ENCODE results near the gene CRACR2B.
A peak's percentile ranks its signal among the peaks of the same experiment; 100 is the strongest.

The CRACR2B gene

DNA sequence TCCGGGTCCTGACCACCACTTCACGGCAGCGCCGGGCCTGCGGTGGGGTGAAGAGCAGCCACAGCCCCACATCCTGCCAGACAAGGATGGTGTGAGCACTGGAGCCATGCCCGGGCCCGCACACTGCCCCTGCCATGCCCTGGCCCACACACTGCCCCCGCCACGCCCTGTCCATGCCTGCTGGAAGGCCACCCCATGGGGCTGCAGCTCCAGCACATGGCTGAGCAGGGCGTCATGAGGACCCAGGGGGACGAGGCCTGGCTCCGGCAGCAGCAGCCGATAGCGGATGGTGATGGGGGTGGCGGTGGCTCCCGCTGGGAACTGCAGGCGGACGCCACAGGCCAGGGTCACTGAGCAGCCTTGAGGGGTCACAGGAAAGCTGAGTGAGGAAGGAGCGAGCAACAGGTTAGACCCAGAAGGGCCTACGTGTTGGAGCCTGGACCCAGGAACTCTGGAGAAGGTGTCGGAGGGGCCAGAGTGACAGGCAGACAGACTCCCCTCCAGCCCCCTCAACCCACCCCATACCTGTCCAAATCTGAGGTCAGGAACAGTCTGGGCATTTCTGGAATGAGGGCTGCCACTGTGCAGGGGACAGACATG is 25.6 kb upstream of the CRACR2B start:
- Histone ChIP-seq H3K9me3 (ENCODE audit: control insufficient read depth, low read length) (no peaks in the 10 kb centered on the region), H3K4me1 (ENCODE audit: control insufficient read depth, insufficient read depth, low read length, poor library complexity, severe bottlenecking) (peaks cover 21% of the 10 kb centered on the region), H3K36me3 (ENCODE audit: control insufficient read depth, insufficient read depth, low read length) (peaks cover 13% of the 10 kb centered on the region), H3K27ac (ENCODE audit: insufficient read depth, low read length, poor library complexity, severe bottlenecking) (no peak overlapping the region), H3K4me3 (ENCODE audit: insufficient read depth, low read depth, low read length, poor library complexity, severe bottlenecking) (no peak overlapping the region), H3K27me3 (replicated peaks; ENCODE audit: control insufficient read depth, insufficient read depth, low read length, poor library complexity, severe bottlenecking) (no peaks in the 10 kb centered on the region)
- no peak for DNase-seq

- H3K27me3 ChIP-seq (replicated peaks; ENCODE audit: control insufficient read depth, insufficient read depth, low read length, poor library complexity, severe bottlenecking): no peaks in the 10 kb centered on the region
- no peak overlapping the region for H3K4me3 ChIP-seq (ENCODE audit: insufficient read depth, low read depth, low read length, poor library complexity, severe bottlenecking)
- H3K36me3 ChIP-seq (ENCODE audit: control insufficient read depth, insufficient read depth, low read length): peaks cover 13% of the 10 kb centered on the region
- peaks cover 15% of the 10 kb centered on the region for H3K4me1 ChIP-seq (ENCODE audit: control insufficient read depth, insufficient read depth, low read length, poor library complexity, severe bottlenecking)
- H3K9me3 ChIP-seq (ENCODE audit: control insufficient read depth, low read length): no peaks in the 10 kb centered on the region
- no peak overlapping the region for H3K27ac ChIP-seq (ENCODE audit: insufficient read depth, low read length, poor library complexity, severe bottlenecking)
- DNase-seq: no peak
Measured at GRCh38 chr11:802693-803466, 24.8 kb upstream of the CRACR2B start.

- no peak overlapping the region for H3K4me3 ChIP-seq (ENCODE audit: insufficient read depth, low read depth, low read length, poor library complexity, severe bottlenecking)
- H3K27ac ChIP-seq (ENCODE audit: insufficient read depth, low read length, poor library complexity, severe bottlenecking): no peak overlapping the region
- no peaks in the 10 kb centered on the region for H3K9me3 ChIP-seq (ENCODE audit: control insufficient read depth, low read length)
- peaks cover 13% of the 10 kb centered on the region for H3K36me3 ChIP-seq (ENCODE audit: control insufficient read depth, insufficient read depth, low read length)
- no peaks in the 10 kb centered on the region for H3K27me3 ChIP-seq (replicated peaks; ENCODE audit: control insufficient read depth, insufficient read depth, low read length, poor library complexity, severe bottlenecking)
- no peak for DNase-seq
- H3K4me1 ChIP-seq (ENCODE audit: control insufficient read depth, insufficient read depth, low read length, poor library complexity, severe bottlenecking): peaks cover 16% of the 10 kb centered on the region
Measured at GRCh38 chr11:803467-803742, 24.3 kb upstream of the CRACR2B start.

GRCh38 chr11:803770-804598 is 23.7 kb upstream of the CRACR2B start:
- Histone ChIP-seq H3K27ac (ENCODE audit: insufficient read depth, low read length, poor library complexity, severe bottlenecking) (peak overlapping the region; percentile 77), H3K36me3 (ENCODE audit: control insufficient read depth, insufficient read depth, low read length) (peaks cover 13% of the 10 kb centered on the region), H3K27me3 (replicated peaks; ENCODE audit: control insufficient read depth, insufficient read depth, low read length, poor library complexity, severe bottlenecking) (no peaks in the 10 kb centered on the region), H3K4me3 (ENCODE audit: insufficient read depth, low read depth, low read length, poor library complexity, severe bottlenecking) (peak overlapping the region; percentile 75), H3K9me3 (ENCODE audit: control insufficient read depth, low read length) (no peaks in the 10 kb centered on the region), H3K4me1 (ENCODE audit: control insufficient read depth, insufficient read depth, low read length, poor library complexity, severe bottlenecking) (peaks cover 22% of the 10 kb centered on the region)
- DNase-seq: no peak

GRCh38 chr11:804599-804964 is 23.1 kb upstream of the CRACR2B start:
- Histone ChIP-seq H3K4me1 (ENCODE audit: control insufficient read depth, insufficient read depth, low read length, poor library complexity, severe bottlenecking) (peaks cover 24% of the 10 kb centered on the region), H3K27me3 (replicated peaks; ENCODE audit: control insufficient read depth, insufficient read depth, low read length, poor library complexity, severe bottlenecking) (no peaks in the 10 kb centered on the region), H3K4me3 (ENCODE audit: insufficient read depth, low read depth, low read length, poor library complexity, severe bottlenecking) (peak overlapping the region; percentile 75), H3K9me3 (ENCODE audit: control insufficient read depth, low read length) (no peaks in the 10 kb centered on the region), H3K36me3 (ENCODE audit: control insufficient read depth, insufficient read depth, low read length) (peaks cover 13% of the 10 kb centered on the region), H3K27ac (ENCODE audit: insufficient read depth, low read length, poor library complexity, severe bottlenecking) (peak overlapping the region; percentile 77)
- DNase-seq: no peak

DNA sequence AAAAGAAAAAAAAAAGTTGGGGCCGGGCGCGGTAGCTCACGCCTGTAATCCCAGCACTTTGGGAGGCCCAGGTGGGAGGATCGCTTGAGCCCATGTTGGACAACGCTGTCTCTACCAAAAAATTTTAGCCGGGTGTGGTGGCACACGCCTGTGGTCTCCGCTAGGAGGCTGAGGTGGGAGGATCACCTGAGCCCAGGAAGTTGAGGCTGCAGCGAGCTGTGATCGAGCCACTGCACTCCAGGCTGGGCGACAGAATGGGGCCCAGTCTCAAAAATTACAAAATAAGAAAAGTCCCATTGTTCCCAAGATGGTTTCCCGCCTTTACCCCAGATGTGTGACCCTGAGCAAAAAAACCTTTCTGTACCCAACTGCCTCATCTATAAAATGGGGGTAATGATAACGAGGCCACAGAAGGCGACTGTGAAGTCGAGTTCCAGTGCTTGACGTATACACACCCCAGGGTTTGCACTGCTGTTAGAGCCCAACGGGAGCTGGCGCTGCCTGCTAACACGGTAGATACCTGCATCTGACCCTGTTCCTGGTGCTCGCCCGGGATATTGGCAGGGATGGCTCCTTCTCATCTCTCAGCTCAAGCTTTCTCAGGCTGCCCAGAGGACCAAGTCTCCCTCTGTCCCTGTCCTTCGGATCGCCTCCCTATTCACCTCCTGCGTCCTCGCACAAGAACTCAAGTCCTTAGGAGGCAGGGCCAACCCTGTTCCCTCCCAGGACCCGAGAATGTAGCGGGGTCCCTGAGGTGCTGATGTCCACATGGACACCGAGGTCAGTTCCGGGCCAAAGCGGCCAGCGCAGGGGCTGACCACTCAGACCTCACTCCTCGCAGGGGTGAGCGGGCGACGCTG is 19.1 kb upstream of the CRACR2B start:
- Histone ChIP-seq H3K4me3 (ENCODE audit: insufficient read depth, low read depth, low read length, poor library complexity, severe bottlenecking) (peak overlapping the region; percentile 98), H3K9me3 (ENCODE audit: control insufficient read depth, low read length) (no peaks in the 10 kb centered on the region), H3K27ac (ENCODE audit: insufficient read depth, low read length, poor library complexity, severe bottlenecking) (peak overlapping the region; percentile 98), H3K27me3 (replicated peaks; ENCODE audit: control insufficient read depth, insufficient read depth, low read length, poor library complexity, severe bottlenecking) (no peaks in the 10 kb centered on the region), H3K36me3 (ENCODE audit: control insufficient read depth, insufficient read depth, low read length) (peaks cover 26% of the 10 kb centered on the region), H3K4me1 (ENCODE audit: control insufficient read depth, insufficient read depth, low read length, poor library complexity, severe bottlenecking) (peaks cover 37% of the 10 kb centered on the region)
- peak in 2 of 3 donors; percentile 16 to 36 for DNase-seq

DNA sequence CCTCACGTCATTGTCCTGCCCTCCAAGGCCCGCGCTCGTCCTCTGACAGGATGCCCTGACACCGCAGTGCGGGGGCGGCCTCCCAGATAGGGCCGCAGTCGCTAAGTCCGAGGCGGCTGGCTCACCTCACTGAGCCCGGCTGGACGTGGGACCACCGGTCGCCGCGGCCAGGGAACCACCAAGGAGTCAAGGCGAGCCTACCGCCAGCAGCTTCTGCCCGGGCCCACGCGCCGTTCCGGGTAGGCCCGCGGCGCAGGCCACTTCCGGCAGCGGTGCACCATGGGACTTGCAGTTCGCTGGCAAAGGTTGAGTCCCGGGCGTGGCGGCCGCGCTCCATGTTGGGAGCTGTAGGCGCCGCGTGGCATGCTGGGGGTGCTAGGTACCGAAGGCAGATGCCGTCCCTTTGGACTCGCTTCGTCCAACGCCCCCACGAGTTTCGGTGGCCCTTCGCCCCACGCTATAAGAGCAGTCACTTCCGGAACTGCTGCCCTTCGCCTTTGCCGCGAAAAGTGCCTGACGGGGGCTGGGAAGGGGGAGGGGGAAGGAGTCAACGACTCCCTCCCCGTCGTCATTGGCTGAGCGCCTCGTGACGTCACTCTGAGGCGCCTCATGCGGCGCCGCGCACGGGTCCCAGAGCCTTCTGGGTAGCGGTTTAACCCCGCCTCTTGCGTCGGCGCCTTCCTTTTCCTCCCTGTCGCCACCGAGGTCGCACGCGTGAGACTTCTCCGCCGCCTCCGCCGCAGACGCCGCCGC is 18.3 kb upstream of the CRACR2B start, which contains the start of gene RPLP2:
Gene RPLP2 (plus strand): TSS at position 681 of the 753 bp plus-strand sequence. CDS start 268 bp downstream, outside the sequence.
- Histone ChIP-seq H3K27me3 (replicated peaks; ENCODE audit: control insufficient read depth, insufficient read depth, low read length, poor library complexity, severe bottlenecking) (no peaks in the 10 kb centered on the region), H3K4me3 (ENCODE audit: insufficient read depth, low read depth, low read length, poor library complexity, severe bottlenecking) (peak within 1 kb of the TSS; percentile 98), H3K9me3 (ENCODE audit: control insufficient read depth, low read length) (no peaks in the 10 kb centered on the region), H3K36me3 (ENCODE audit: control insufficient read depth, insufficient read depth, low read length) (peaks cover 26% of the 10 kb centered on the region), H3K27ac (ENCODE audit: insufficient read depth, low read length, poor library complexity, severe bottlenecking) (peak within 1 kb of the TSS; percentile 98), H3K4me1 (ENCODE audit: control insufficient read depth, insufficient read depth, low read length, poor library complexity, severe bottlenecking) (peaks cover 32% of the 10 kb centered on the region)
- peak; percentile 93 to 97 (median 95) for DNase-seq

DNA sequence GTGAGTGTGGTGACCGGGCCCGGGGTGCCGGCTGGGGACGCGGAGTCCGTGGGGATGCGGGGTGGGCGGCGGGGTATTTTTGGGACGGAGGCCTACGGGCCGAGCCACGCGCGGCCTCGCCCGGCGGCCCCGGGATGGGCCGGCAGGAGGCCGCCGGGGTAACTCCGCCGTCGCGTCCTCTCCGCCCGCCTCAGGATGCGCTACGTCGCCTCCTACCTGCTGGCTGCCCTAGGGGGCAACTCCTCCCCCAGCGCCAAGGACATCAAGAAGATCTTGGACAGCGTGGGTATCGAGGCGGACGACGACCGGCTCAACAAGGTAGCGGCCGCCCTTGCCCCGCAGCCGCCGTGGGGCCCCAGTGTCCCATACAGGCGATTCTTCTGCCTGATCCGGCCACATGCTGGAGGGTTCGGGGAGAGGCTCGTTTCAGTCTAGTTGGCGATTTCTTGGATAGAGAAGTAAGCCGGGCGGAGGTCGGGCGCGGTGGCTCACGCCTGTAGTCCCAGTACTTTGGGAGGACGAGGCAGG is 17.6 kb upstream of the CRACR2B start:
- H3K36me3 ChIP-seq (ENCODE audit: control insufficient read depth, insufficient read depth, low read length): peaks cover 26% of the 10 kb centered on the region
- peak overlapping the region; percentile 98 for H3K27ac ChIP-seq (ENCODE audit: insufficient read depth, low read length, poor library complexity, severe bottlenecking)
- peak overlapping the region; percentile 98 for H3K4me3 ChIP-seq (ENCODE audit: insufficient read depth, low read depth, low read length, poor library complexity, severe bottlenecking)
- no peaks in the 10 kb centered on the region for H3K27me3 ChIP-seq (replicated peaks; ENCODE audit: control insufficient read depth, insufficient read depth, low read length, poor library complexity, severe bottlenecking)
- no peak for DNase-seq
- H3K4me1 ChIP-seq (ENCODE audit: control insufficient read depth, insufficient read depth, low read length, poor library complexity, severe bottlenecking): peaks cover 26% of the 10 kb centered on the region
- no peaks in the 10 kb centered on the region for H3K9me3 ChIP-seq (ENCODE audit: control insufficient read depth, low read length)
